GM18858 (cell line): ENCODE results near the gene CXXC1.
"Not testable (repeated sequence)": the region's sequence is repeated elsewhere in the genome, so short reads cannot be mapped to it uniquely, and the experiment has no call there.

Experiments used
- ATAC-seq: cut with Tn5 transposase; IDR thresholded peaks from one replicate; pipeline ENCODE4 v1.9.1; 2021; ENCODE audit not compliant: unreplicated experiment

Gene CXXC1

DNA sequence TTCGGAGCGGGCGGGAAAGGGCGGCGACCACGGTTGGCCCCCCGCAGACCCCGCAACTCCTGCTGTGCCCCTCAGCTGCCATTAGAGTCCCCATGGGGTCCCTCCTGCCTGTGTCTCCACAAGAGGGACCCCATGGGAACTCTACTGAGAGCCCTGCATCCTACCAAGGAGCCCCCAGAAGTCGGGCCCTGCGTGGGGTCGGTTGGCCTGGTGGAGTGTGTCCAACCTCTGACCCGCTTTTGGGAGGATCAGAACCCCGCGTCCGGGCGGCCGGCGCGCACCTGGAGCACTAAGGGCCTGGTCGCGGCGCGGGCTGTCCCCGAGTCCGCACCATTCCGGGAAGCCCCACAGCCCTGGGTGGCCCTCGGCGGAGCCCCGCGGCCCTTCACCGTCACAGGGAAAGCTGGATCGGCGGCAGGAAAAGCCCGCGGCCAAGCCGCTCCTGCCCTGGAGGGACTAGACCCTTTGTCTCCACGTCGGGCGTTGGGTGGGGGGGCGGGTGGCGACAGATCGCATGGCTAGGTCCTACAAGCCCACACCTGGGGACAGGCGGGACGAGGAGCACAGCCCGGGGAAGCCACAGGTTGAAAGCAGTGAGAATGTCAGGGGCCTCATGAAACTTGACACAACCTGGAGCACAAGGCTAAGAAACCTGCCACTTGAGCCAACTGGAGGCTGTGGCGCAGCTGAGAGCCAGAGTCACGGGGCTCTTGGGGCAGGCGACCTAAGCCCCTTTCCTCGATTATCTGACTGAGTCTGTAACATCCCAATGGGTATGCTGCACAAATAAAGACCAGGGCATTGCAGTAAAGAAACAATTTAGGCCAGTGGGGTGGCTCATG lies 11.2 kb upstream of the CXXC1 start:
- no peak for ATAC-seq

DNA sequence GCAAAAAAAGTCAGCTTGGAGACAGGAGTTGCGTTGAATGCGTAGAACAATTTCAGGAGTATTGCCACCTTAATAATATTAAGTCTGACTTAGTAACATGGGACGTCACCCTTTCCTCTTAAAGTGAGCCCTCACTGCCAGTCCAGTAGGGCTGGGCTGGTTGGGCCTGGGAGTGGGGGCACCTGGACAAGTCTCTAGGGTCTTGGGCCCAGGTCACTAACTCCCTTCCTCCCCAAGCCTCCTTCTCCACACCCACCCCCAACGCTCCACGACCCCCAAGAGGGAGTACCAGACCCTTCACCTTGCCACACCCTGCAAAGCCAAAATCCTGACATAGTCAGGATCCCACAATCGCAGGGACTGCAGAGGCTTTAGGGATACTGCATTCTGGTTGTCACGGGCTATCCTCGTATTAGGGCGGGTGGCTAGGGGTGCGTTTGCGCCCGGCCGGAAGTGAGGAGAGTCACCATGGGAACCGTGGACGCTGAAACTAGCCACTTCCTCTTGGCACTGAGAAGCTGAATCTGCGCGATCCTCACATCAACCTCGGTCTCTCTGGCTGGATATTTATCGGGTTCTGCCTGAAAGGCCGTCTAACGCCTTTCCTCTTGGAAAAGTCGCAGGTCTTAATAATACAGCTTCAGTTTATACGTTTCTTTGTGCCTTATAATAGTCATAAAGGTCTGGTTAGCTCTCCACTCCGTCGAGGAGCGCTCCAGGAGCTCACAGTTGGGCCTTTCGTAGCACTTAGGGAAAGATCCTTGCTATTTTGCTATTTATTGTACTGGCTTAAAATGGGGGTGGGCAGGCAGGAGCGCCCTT lies 10.3 kb upstream of the CXXC1 start:
- ATAC-seq: peak; percentile 99

DNA sequence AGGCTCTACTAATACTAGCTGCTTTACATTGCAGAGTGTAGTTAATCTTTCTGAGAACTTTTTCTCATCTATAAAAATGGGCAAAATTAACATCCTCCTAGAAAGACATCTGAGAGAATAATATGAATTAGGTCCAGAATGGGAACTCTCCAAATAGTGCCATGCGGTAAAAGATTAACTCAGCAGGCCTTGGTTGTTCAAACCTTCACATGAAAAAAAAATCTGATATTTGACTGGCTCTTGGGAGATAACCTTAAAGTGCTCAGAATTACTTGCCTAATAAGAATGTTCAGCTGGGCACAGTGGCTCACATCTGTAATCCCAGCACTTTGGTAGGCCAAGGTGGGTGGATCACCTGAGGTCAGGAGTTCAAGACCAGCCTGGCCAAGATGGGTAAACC lies 5.5 kb upstream of the CXXC1 start:
- no peak for ATAC-seq

DNA sequence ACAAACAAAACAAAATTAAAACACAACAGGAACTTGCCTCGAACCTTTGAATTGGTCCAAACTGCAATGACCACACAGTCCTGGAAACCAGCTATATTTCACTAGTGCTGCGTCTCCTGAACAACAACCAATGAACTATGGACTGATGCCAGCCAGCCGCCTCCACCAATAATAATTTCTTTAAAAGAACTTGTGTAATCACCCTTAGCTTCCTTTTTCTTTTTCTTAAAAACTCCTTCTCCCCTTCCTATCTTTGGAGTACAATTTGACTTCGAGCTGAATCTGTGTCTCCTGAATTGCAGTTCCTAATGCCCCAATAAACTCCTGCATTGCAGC lies 1.6 kb upstream of the CXXC1 start:
- no peak for ATAC-seq

DNA sequence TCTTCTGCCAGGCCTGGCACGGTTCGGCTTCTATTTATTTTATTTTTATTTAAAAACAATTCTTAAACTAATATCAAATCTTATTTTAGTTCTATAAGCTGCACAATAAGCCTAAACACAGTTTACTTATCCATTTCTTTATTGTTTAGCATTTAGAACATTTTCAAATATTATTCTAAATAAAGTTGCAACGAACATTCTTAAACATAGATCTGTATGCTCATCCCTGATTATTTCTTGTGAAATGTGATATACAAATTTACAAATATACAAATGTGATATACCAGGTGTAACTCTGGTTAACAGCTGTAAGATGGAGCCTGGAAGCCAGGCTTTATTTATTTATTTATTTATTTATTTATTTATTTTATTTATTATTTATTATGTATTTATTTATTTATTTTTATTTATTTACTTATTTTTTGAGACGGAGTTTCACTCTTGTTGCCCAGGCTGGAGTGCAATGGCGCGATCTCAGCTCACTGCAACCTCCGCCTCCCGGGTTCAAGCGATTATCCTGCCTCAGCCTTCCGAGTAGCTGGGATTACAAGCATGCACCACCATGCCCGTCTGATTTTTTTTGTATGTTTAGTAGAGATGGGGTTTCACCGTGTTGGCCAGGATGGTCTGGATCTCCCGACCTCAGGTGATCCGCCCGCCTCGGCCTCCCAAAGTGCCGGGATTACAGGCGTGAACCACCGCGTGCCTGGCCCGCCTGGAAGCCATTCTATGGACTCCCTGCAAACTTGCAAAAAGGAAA lies 1.0 kb upstream of the CXXC1 start:
- not testable (repeated sequence) for ATAC-seq

DNA sequence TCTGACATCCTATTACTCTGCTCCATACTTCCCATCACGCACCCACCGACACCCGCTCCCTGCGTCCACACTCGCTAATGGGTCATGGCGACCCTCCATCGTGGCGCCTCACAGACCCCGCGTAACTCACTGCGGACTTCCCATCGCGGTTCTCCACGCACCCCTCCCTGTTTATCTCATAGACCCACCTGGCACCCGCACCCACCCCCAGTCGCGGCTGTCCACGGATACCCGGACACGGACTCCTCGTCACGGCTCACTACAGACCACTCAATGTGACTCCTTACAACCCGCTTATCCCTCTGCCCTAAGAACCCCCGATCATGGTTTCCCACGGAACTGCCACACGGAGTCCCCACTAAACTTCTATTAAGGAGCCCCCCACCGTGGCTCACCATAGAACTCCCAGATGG lies 458 bp downstream of the CXXC1 start:
- no peak for ATAC-seq

DNA sequence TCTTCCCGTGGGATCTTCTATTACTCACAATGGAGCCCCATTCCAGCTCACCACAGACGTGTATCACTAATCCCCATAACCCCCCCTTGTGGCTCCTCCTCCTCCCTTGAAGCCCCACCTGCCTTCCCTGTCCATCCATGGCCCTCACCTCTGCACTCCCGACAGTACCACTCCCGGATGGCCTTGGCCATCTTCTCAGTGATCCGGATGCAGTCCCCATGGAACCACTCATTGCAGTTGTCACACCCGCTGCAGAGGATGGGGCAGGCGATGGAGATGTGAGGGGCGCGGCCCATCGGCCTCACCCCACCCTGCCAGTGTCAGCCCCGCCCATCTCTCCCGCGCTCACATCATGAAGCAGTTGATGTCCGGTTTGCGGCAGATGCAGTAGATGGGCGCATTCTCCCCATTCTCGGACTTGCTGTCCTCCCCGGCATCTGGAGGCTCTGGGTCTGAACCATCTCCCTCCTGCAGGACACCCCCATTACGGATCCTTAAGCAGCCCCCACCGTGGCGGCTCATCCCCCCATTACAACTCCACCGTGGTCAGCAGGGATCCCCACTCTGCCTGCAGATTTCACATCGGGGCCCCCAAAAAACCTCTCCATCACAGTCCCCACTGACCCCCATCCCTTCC lies 983 bp downstream of the CXXC1 start:
- no peak for ATAC-seq

DNA sequence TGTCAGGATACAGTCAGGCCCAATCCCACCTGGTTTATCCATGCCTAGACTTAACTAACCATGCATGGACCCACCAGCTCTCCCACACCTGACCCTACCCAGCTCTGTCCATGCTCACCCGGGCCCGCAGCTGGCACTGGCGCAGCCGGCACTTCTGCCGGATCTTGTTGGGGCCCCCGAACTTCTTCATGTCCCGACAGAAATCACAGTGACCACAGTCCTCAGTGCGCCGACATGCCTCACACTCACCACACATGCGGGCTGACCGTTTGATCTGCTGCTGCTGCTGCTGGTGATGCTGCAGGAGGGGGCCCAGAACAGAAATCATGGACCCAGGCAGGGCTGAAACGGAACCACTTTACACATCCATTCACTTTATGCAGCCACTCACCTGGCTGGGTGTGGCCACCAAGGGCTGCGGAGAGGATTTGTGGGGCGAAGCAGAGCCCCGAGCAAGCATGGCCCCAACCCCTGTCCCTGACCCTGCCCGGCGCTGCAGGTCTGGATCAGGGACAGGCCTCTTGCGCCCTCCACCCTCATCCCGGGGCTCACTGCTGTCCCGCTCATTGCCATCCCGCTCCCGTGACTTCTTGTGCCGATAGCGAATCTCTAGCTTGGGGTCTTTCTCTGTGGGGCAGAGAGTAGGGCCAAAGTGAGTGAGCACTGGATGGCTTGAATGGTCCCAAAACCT lies 1.7 kb downstream of the CXXC1 start:
- ATAC-seq: no peak

DNA sequence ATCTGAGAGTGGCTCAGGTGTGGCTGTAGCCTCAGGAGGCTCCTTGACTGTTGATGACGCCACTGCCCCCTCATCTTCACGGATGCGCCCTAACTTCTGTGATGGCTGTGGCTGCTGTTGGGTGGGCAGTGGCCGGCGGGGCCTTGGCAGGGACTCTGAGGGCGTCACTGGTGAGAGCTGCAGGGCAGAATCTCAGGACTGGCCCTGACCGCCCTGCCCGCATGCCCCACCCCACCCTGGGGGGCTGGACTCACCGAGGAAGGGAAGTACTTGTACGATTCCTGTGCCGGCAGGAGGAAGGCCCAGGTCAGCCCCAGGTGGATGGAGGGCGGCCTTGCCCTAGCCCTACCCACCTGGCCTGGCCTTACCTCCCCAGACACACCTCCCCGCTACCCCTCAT lies 2.4 kb downstream of the CXXC1 start:
- ATAC-seq: no peak

DNA sequence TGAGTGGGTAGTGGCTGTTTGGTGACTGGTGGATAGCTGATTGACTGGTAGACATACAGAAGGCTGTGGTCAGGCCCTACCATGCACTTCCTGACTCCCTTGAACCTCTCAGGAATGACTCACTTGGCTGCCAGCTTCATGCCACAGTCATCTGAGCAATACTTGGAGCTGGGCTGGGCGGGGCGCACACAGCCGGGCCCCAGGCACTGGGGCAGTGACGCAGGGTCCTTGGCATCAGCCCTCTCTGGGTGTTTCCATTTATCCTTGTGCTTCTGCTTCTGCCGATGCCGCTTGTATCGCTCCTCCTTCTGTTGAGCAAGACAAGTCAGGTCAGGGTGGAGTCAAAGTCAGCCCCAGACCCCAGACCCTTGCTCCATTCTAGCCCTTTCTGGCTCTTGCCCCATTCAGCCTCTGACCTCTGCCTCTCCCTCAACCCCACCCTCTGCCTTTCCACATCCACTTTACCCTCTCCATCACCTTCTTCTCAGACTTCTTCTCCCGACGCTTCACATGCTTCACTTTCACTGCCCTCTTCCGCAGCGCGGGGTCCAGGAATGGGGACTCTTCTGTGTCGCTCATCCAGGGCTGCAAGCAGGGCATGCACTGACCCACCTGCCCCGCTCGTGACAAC lies 3.1 kb downstream of the CXXC1 start:
- ATAC-seq: no peak

DNA sequence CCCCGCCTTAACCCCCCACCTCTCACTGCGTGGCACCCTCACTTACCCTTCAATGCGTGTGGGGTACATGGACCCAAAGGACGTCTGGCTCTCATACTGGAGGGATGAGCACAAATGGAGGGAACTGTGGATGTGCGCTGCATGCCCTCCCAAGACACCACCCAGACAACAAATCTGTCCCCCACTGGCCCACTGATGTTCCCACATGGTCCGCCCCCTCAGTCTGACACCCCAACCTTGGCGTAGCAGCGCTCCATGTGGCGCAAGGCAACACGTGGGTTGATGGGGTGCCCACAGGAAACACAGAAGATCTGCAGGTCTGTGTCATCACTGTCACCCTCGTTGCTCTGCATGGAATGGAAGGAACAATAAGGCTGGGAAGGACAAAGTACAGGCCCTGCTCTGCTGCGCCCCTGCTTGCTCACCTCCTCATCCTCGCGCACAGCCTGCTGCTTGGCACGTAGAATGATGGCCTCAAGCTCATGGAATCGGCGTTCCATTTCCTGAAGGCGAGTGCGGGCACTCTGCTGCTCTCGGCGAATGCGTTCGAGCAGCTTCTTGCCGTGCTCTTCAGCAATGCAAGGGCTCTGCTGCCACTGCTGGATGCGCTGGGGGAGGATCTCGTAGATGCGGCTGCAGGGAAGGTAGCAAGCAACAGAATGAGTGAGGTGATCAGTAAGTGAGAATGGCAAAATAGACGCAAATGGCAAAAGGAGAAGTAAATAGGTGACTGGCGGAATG lies 3.9 kb downstream of the CXXC1 start:
- ATAC-seq: no peak

DNA sequence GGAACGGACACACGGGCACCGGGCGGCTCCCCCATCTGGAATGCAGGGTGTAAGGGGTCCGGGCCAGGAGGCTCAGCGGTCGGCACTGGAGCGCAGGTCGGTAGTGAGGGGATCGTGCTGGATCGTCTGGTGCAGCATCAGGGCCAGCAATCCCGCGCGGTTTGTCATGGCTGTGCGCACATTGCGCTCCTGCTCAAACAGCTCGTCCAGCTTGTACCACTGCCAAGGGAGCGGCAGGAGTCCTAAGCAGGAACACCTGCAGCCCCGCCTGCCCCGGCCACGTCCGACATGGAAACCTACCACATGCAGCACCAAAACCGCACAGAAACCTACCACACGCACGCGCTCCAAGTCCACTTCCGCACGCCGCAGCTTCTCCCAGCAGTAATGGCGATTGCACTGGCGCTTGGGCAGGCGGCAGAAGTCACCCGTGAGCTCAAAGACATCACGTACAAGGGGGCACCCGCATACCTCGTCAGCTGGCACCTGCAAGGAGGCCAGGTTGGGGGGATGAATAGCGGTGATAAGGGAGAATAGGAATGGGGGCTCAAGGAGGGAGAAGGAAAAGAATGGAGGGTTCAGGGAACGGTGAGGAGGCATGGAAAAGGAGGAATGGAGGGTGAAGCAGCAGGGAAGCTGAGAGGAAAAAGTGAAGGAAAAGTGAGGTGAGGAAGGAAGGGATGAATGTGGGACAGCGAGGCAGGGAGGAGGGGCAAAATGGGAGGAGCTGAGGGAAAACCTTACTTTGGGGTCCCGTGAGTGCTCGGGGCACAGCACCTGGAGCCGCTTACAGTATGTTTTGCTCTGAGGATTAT lies 4.8 kb downstream of the CXXC1 start:
- ATAC-seq: no peak

DNA sequence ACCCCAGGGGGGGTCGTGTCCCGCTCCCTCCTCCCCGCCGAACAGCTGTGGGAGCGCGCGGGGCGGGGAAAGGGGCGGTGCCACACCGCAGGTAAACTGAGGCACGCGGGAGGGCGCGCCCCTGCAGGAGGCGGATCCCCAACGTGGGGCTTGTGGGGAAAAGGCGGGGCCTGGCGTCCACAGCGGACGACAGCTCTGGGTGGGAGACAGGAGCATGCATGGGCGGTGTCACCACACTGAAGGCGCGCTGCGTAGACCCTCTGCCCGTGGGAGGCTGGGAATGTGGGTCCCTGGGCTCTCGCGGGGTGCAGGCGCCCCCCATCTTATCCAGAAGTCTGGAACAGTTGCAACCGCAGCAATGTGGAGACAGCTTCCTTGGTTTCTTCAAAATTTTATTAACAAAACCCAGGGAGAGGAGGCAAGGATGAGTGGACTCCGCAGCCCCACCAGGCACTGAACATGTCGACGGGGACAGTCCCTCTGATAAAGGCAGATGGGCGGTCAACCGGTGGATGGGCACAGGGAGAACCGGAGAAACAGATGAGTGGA lies 5.4 kb downstream of the CXXC1 start:
- no peak for ATAC-seq

DNA sequence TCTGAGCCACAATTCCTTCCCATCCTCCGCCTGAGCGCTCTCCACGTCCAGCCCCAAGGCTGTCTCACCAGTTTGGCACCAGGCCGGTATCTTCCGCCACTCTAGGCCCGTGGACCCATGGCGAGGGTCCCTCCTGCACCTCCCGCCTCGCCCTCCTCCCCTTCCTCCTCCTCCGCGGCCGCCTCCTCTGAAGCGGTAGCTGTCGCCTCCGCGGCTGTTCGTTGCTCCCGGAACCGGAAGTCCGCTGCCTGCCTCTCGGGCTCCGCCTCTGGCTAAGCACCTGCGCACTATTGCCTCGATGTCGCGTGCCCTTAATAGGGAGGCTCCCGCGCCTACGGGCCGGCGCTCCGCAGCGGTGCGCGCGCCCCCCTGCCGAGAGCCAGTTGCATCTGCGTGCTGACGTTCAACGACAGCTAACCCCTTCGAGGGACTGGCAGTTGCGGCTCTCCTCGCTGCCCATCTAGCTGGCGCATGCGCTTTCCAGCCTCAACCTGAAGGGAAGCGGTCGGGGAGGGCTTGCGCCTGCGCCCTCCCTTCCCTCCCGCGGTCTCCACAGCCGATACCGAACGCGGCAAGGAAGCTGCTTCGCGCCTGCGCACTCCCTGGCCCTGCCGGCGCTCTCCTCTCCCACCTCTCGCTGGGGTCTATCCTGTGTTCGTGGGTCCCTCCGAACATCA lies 6.1 kb downstream of the CXXC1 start, which contains the start of gene MBD1:
MBD1 (minus strand) TSS at position 229 of the 677 bp plus-strand sequence. CDS start 1,531 bp downstream, outside the sequence.
- peak; percentile 91 for ATAC-seq

DNA sequence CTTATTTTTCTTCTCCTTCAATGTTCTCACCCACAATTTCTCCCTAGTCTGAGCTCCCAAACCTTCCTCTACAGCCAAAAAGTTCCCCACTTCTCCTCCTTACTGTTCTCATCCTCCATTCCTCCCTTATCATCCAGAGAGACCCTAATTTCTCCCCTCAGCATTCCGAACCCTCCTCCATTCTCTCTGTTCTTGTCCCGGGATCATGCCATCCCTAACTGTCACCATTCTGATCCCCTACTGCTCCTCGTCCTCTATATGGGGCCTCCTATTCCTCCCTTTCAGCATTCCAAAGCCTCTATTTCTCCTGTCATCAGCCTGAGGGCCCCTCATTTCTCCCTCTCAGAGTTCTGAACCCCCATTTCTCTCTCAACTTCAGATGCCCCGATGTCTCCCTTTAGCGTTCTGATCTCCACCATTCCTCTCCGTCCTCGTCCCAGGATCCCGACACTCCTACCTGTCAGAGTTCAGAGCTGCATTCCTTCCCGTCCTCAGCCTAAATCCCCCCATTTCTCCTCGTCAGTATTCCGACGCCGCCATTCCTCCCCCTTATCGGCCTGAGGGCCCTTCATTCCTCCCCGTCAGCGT lies 6.7 kb downstream of the CXXC1 start:
- ATAC-seq: no peak

DNA sequence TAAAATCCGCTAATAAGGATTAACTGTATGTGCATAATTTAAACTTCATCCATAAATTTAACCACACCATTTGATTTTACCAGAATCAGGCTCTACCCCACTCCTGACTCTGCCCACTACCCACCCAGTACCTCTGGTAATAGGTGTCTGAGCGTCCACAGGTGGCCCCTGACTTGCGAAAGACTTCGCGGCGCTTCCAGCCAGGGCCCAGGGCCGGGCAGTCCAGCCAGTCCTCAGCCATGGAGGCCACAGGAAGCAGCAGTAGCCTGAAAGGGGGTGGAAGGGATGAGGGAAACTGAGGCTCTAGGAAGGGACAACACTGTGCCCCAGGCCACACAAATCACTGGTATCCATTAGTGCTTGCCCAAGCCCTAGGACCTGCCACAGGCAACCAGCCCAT lies 7.7 kb downstream of the CXXC1 start:
- no peak for ATAC-seq

DNA sequence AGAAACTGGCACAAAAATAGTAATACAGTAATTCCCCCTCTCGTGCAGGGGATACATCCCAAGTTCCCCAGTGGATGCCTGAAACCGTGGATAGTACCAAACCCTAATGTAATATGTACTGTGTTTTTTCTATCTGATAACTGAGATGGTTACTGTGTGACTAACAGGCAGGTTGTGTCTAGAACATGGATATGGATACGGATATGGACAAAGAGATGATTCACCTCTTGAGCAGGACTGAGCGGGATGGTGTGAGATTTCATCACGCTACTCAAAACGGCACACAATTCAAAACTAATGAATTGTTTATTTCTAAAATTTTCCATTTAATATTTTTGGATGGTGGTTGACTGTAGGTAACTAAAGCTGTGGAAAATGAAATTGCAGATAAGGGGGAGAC lies 9.6 kb downstream of the CXXC1 start:
- no peak for ATAC-seq
